GM21529 (cell line): ENCODE data around the gene ZNF33B.
"Not testable (repeated sequence)": the region's sequence is repeated elsewhere in the genome, so short reads cannot be mapped to it uniquely, and the experiment has no call there.

Source experiments
- ATAC-seq: cut with Tn5 transposase; IDR thresholded peaks from one replicate; pipeline ENCODE4 v1.9.1; 2021; ENCODE audit not compliant: unreplicated experiment

Gene ZNF33B

GRCh38 chr10:42638055-42638820, at the start of gene ZNF33B:
Gene ZNF33B, minus strand, starts transcription at chr10:42638570. Its CDS starts 1,642 bp downstream, at chr10:42636928.
- peak; percentile 92 for ATAC-seq

GRCh38 chr10:42684517-42684916, 46.1 kb upstream of the ZNF33B start:
- no peak for ATAC-seq

GRCh38 chr10:42680267-42680666, 41.9 kb upstream of the ZNF33B start:
- ATAC-seq = no peak

- not testable (repeated sequence) for ATAC-seq
These were observed 27.0 kb upstream of the ZNF33B start for GRCh38 chr10:42665181-42665979.

- ATAC-seq = no peak
These were observed 16.0 kb upstream of the ZNF33B start for GRCh38 chr10:42654419-42654818.

- ATAC-seq = no peak
These were observed 14.5 kb upstream of the ZNF33B start for GRCh38 chr10:42652858-42653257.

GRCh38 chr10:42650374-42650773, 12.0 kb upstream of the ZNF33B start:
- ATAC-seq = no peak

- ATAC-seq = no peak
These were observed 10.1 kb upstream of the ZNF33B start for GRCh38 chr10:42648512-42648911.

GRCh38 chr10:42646687-42647640, 8.6 kb upstream of the ZNF33B start:
- ATAC-seq = no peak

GRCh38 chr10:42646214-42646613, 7.8 kb upstream of the ZNF33B start:
- ATAC-seq = no peak

- no peak for ATAC-seq
These were observed 7.1 kb upstream of the ZNF33B start for GRCh38 chr10:42645516-42645915.

- ATAC-seq = no peak
These were observed 6.7 kb upstream of the ZNF33B start for GRCh38 chr10:42645103-42645502.

- ATAC-seq = no peak
These were observed 2.4 kb upstream of the ZNF33B start for GRCh38 chr10:42640610-42641229.

- ATAC-seq = no peak
These were observed 476 bp upstream of the ZNF33B start for GRCh38 chr10:42638821-42639270.

- no peak for ATAC-seq
These were observed 719 bp downstream of the ZNF33B start for GRCh38 chr10:42637648-42638054.

GRCh38 chr10:42637142-42637541, 1.2 kb downstream of the ZNF33B start:
- ATAC-seq = no peak

GRCh38 chr10:42635098-42635497, 3.3 kb downstream of the ZNF33B start:
- ATAC-seq = no peak

GRCh38 chr10:42632564-42632963, 5.8 kb downstream of the ZNF33B start:
- ATAC-seq = no peak

GRCh38 chr10:42630537-42631134, 7.7 kb downstream of the ZNF33B start:
- ATAC-seq = no peak

GRCh38 chr10:42623929-42624328, 14.4 kb downstream of the ZNF33B start:
- ATAC-seq = no peak
